GM12801 (cell line): ENCODE measurements around the gene BEST1.

Experiments
- TF ChIP-seq, protein P1 (sequence below): IDR thresholded peaks from one replicate; pipeline ENCODE4 v1.5.1; 2011; ENCODE audit warnings: control low read depth; ENCODE audit not compliant: insufficient read length; ENCODE audit errors: extremely low read depth

The BEST1 gene

DNA sequence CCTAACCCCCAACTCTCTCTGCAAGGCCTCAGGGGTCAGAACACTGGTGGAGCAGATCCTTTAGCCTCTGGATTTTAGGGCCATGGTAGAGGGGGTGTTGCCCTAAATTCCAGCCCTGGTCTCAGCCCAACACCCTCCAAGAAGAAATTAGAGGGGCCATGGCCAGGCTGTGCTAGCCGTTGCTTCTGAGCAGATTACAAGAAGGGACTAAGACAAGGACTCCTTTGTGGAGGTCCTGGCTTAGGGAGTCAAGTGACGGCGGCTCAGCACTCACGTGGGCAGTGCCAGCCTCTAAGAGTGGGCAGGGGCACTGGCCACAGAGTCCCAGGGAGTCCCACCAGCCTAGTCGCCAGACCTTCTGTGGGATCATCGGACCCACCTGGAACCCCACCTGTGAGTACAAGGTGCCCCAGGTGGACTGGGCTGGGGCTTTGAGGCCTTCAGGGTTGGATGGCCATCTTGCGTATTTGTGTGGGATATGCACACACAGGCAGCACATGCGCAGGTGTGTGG is at the start of gene BEST1:
BEST1 (plus strand) TSS at position 317 of the 513 bp plus-strand sequence. CDS start 1,456 bp downstream, outside the sequence.
- TF ChIP-seq, protein P1, sequence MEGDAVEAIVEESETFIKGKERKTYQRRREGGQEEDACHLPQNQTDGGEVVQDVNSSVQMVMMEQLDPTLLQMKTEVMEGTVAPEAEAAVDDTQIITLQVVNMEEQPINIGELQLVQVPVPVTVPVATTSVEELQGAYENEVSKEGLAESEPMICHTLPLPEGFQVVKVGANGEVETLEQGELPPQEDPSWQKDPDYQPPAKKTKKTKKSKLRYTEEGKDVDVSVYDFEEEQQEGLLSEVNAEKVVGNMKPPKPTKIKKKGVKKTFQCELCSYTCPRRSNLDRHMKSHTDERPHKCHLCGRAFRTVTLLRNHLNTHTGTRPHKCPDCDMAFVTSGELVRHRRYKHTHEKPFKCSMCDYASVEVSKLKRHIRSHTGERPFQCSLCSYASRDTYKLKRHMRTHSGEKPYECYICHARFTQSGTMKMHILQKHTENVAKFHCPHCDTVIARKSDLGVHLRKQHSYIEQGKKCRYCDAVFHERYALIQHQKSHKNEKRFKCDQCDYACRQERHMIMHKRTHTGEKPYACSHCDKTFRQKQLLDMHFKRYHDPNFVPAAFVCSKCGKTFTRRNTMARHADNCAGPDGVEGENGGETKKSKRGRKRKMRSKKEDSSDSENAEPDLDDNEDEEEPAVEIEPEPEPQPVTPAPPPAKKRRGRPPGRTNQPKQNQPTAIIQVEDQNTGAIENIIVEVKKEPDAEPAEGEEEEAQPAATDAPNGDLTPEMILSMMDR, result no peak

DNA sequence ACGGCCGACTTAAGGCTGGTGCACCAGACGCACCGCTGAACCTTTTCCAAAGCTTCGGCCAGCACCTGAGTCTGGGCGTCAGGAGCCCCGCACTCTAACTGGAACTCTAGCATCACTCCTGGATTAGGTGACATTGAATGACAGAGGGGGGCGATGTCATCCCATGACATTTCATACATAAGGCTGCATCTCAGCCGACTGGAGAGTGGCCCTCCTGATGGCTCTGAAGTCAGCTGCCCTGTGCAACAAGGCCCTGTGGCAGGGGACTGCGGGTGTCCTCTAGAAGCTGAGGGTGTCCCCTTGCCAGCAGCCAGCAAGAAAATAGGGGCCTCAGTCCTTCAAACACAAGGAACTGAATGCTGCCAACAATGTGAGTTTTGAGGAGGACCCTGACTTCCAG is 48.8 kb upstream of the BEST1 start:
- TF ChIP-seq, protein P1, result no peak

DNA sequence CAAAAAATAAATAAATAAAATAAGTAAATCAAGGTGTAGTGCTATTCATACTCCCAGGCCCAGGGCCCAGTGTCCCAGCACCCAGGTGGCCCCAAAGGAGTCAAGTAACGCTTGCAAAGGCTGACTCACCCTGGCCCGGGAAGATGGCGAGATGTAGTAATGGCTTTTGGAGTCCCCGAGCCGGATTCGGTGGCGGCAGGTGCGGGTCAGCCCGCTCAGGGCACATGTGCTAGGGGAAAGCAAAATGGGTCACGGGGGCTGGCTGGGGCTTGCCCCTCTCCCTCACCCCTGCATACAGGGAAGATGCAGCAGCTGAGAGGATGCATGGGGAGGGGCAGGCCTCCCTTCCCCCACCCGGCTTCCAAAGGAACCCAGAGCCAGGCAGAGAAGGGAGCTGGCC is 47.8 kb upstream of the BEST1 start:
- TF ChIP-seq, protein P1, result no peak

DNA sequence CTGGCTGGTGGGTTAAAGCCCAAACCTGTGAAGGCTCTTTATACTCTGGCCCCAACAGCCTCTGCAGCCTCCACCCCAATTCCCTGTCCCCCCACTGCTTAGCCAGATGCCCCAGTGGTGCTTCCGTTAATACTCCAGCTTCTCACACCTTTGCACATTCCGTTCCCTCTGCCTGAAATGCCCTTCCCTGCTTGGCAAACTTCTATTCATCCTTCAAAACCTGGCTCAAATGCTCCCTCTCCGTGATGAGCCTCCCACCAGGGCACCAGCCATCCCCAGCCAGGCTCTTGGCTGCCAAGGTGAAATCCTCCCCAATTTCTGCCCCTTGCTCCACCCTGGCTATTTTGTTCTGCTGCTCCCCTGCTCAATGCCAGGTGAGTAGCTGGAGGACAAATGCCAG is 46.3 kb upstream of the BEST1 start:
- TF ChIP-seq, protein P1, result no peak

DNA sequence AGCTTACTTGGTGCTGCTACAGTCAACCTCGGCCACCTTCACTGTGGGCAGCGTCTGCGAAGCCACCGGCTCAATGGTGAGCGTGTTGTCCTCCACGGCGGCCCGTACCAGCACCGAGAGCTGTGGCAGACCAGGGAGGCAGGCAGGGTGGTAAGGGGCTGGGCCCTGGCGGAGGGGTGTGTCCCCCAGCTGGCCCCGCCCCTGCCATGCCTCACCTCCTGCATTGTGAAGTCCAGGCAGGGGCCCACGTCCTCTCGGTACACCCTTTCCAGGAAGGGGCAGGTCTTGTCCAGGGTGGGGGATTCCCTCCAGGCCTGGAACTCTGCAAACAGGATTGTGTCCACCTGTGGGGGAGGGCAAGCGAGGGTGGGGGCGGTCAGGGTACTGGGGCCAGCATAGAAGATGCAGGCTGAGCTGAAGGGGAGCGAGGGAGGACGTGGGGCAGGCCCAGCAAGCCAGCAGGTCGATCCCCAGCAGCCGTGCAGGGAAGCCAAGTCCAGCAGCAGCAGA is 45.6 kb upstream of the BEST1 start:
- TF ChIP-seq, protein P1, result no peak

DNA sequence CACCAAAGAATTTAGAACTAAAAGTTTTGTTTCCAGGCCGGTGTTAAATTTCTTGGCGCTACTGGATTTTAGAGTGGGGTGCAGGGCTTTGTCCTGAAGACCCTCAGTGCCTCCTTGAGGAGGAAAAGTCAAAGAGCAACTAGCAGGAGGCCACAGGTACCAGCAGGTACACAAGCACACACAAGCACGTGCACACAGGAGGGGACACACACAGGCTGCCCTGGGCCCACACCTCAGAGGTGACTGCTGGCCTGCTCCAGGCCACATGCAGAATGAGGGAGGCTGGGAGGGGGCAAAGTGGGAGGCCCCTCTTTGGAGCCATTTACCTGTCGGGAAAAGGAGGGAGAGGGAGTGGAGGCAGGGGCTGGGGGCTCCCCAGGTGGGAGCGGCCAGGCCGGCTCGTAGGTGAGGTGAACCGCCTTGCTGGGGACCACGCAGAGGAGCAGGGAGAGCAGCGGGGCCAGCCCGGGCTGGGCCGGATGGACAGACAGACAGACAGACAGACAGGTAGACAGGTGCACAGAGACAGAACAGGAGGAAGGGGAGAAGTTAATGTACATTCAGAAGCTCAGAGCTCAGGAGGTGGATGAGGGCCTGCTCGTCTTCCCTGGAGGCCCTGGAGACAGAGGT is 45.0 kb upstream of the BEST1 start:
- TF ChIP-seq, protein P1, result no peak

DNA sequence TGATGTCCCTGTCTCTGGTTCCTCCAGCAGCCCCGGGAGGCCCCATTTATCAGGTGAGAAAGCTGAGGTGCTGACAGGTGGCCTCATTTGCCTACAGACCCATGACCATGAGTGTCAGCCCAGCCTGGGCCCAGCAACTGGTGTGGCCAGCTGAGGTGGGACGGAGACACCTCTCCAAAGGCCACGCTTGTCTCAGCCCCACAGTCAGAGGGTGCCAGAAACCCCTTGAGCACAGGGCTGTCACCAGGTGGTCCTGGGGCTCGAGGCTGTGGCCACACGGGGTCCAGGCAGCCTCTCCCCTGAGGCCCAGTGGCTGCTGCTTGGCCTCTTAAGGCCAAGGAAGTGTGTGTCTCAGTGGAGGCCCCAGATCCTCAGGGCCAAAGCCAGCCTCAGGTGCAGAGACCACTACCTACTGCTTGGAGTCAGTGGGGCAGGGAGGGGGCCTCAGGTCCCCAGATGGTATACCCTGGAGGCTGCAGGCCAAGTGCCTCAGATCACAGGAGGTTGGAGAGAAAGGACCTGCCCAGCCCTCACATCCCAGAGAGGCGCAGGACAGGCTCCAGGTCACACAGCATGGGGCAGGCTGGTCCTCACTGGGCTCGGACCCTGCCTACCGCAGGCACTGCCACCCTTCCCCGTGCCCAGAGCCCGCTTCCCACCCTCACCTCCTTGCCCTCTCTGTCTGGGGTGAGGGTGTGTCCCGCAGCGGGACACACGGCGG is 44.2 kb upstream of the BEST1 start:
- TF ChIP-seq, protein P1, result no peak
